GM12872 (cell line): ENCODE results near the gene TBXA2R.

Experiments
- TF ChIP-seq, protein P1 (sequence below): IDR thresholded peaks from 3 replicates; pipeline ENCODE4 v1.5.1; 2011; ENCODE audit warnings: low read depth, mild to moderate bottlenecking, low read length, moderate library complexity; ENCODE audit not compliant: insufficient read depth

TBXA2R gene

DNA sequence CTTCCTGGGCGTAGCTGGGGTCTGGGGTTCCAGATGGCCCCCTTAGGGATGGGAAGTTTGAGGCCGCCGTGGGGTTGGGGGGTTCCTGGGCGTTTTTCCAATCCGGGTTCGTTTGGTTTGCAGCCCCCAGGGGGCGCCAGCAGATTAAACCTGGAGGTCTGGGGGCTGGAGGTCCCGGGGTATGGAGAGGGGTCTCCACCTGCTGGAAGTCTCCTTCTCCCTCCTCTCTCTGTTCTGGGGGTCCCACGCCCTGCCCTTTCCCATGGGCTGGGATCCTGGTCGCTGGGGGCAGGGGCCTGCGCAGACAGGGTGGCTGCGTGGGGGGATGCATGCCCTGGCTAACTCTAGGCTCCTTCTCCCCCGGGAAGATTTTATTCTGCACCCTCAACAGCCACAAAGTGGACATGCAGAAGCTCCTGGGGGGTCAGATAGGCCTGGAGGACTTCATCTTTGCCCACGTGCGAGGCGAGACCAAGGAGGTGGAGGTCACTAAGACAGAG is 20.5 kb downstream of the TBXA2R start:
- TF ChIP-seq, protein P1, sequence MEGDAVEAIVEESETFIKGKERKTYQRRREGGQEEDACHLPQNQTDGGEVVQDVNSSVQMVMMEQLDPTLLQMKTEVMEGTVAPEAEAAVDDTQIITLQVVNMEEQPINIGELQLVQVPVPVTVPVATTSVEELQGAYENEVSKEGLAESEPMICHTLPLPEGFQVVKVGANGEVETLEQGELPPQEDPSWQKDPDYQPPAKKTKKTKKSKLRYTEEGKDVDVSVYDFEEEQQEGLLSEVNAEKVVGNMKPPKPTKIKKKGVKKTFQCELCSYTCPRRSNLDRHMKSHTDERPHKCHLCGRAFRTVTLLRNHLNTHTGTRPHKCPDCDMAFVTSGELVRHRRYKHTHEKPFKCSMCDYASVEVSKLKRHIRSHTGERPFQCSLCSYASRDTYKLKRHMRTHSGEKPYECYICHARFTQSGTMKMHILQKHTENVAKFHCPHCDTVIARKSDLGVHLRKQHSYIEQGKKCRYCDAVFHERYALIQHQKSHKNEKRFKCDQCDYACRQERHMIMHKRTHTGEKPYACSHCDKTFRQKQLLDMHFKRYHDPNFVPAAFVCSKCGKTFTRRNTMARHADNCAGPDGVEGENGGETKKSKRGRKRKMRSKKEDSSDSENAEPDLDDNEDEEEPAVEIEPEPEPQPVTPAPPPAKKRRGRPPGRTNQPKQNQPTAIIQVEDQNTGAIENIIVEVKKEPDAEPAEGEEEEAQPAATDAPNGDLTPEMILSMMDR: peak; percentile 61

DNA sequence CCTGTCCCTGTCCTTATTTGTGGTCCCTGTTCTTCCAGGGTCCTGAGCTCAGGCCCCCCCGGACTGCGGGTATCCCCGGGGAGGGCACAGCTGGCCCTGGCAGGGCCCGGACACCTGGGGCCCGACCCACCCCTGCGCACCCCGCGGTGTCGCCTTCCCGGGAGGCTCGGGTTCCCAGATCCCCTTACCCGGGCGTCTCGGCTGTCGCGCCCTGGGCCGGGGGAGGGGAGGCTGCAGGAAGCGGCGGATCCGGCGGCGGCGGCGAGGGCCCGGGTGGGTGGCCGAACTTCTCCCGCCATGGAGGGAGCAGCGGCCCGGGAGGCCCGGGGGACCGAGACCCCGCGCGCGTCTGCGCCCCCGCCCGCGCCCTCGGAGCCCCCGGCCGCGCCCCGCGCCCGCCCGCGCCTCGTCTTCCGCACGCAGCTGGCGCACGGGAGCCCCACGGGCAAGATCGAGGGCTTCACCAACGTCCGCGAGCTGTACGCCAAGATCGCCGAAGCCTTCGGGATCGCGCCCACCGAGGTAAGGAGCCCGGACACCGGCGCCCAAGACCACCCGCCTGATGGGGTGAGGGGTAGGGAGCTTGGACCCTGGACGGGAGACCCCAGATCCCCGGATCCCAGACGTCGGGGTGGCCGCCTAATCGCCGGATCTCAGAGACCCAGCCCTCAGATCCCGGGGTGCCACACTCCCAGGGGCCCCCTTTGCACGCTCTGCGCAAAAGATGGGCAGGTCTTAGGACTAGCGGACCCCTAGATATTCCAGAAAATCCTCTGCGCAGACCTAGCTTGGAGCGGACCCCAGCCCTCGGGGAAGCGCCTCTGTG is 21.2 kb downstream of the TBXA2R start, which contains the start of gene GIPC3:
Gene GIPC3 (plus strand): TSS at position 178 of the 826 bp plus-strand sequence. CDS start 120 bp downstream, at position 298.
- TF ChIP-seq, protein P1: no peak

DNA sequence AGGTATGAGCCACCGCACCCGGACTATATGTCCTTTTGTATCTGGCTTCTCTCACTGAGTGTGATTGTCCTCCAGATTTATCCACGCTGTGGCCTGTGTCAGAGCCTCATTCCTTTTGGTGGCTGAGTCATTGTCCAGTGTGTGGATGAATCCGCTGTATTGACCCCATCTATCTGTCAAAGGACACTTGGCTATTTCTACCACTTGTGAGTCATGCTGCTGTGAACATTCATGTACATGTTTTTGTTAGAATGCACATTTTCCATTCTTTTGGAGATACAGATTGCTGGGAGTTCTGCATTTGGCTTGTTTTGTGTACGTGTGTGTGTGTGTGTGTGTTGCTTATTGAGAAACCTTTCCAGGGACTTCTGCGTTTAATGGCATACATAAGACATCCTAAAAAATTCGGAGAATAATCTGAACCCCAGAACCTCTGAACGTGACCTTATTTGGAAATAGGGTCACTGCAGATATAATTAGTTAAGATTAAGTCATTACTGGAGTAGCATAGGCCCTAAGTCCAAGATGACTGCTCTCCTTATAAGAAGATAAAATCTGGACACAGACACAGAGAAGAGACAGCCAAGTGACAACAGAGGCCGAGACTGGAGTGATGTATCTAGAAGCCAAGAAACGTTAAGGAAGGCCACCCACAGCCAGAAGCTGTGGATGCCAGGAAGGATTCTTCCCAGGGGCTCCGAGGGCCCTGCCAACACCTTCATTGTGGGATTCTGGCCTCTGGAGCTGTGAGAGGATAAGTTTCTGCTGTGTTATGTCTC is 26.3 kb downstream of the TBXA2R start:
- TF ChIP-seq, protein P1: no peak

DNA sequence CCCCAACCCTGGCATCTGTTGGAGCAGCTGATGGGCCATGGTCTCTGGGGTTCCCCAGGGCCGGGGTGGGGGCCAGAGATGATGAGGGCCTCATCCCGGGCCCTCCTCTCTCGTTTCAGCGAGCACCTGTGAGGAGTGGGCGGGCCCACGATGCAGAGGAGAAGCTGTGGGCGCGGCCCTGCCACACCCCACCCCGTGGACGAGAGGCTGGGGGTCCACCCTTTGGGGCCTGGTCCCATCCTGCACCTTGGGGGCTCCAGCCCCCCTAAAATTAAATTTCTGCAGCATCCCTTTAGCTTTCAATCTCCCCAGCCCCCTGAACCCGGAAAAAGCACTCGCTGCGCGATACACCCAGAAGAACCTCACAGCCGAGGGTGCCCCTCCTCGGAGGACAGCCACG is 28.3 kb downstream of the TBXA2R start:
- TF ChIP-seq, protein P1: no peak

DNA sequence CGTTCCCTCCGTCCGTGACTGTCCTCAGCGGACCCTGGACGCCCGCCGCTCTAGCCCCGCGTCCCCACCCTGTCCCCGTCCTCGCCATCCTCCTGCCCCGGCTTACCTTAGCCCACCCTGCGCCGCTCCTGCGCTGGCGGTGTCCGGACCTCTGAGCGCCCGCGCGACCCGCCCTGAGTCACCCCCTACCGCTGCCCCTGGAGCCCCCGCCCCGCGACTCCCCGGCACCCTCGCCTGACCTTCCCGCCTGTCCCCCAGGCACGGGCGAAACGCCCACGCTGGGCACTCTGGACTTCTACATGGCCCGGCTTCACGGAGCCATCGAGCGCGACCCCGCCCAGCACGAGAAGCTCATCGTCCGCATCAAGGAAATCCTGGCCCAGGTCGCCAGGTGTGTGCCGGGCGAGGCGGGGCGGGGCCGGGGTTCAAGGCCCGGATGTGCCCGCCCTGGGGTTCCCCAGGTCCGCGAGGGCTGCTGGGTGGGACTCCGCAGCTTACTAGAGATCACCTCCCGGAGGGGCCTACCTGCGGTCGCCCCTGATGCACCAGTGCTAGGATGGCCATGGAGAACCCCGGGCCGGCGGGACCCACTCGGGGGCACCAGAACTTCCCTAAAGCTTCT is 28.8 kb downstream of the TBXA2R start:
- TF ChIP-seq, protein P1: no peak

DNA sequence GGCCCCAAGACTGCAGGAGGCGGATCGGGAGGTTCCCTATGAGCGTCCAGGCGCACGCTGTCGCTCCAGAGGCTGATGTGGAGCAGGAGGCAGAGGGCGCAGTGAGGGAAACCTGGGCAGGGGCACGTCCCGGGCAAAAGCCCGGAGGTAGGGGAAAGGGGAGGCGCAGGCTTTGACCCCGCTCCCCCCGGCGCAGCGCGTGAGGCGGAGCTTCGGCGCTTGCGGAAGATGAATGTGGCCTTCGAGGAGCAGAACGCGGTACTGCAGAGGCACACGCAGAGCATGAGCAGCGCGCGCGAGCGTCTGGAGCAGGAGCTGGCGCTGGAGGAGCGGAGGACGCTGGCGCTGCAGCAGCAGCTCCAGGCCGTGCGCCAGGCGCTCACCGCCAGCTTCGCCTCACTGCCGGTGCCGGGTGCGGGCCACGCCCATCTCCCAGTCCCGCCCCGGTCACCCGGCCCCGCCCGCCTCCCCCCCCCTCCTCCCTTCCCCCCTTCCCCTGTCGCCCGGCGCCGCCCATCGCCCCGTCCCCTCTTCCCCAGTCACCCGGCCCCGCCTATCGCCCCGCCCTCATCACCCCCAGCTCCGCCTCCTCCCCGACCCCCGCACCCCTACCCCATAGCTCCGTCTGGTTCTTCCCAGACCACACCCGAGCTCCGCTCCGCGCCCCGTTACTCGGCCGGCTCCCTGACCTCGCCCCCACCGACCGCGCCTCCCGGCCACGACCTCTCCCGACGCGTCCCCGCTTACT is 29.8 kb downstream of the TBXA2R start:
- TF ChIP-seq, protein P1: no peak
